Tibial artery (tissue), 4 donors: ENCODE data around the gene SIX3.

ENCODE experiments used
- DNase-seq, 2 donors: peaks; one replicate each; pipeline ENCODE4 v3.0.0-alpha.2; 2019
- H3K27ac ChIP-seq, 2 donors: fragments of 200-600 bp; sonication (generic) in 1 of 2; 1 replicate in 1 of 2; 2 replicates in 1 of 2; pipeline ENCODE4 v1.5.1; 2018 to 2019; ENCODE audit warnings: mild to moderate bottlenecking in 1 of 2
- H3K27me3 ChIP-seq, 2 donors: fragments of 200-600 bp; sonication (generic) in 1 of 2; one replicate each; pipeline versions ENCODE4 v1.5.1 to v1.6.0; 2016 to 2019
- H3K36me3 ChIP-seq, 3 donors: fragments of 200-600 bp; sonication (generic) in 2 of 3; one replicate each; pipeline ENCODE4 v1.5.1; 2016 to 2019; ENCODE audit warnings: mild to moderate bottlenecking in 2 of 3
- H3K4me1 ChIP-seq, 4 donors: fragments of 200-600 bp; sonication (generic) in 2 of 4; 1 replicate in 3 of 4; 2 replicates in 1 of 4; pipeline ENCODE4 v1.5.1; 2016 to 2019
- H3K4me3 ChIP-seq, 2 donors: fragments of 200-600 bp; sonication (generic) in 1 of 2; 1 replicate in 1 of 2; 2 replicates in 1 of 2; pipeline ENCODE4 v1.5.1; 2018 to 2019; ENCODE audit warnings: mild to moderate bottlenecking in 2 of 2
- H3K9me3 ChIP-seq, 3 donors: fragments of 200-600 bp; sonication (generic) in 1 of 3; one replicate each; pipeline ENCODE4 v1.5.1; 2016 to 2019
- CTCF ChIP-seq, 2 experiments: fragments of 200-600 bp in 1 of 2; fragments of 450-650 bp in 1 of 2; IDR thresholded peaks; one replicate each; pipeline ENCODE4 v1.5.1; 2017 to 2019; ENCODE audit warnings: antibody characterized with exemption in 2 of 2, mild to moderate bottlenecking in 1 of 2, moderate library complexity in 1 of 2
- intact Hi-C: fragments of 100-400 bp; cut with DNase I; formaldehyde crosslinking; loops from one replicate; pipeline ENCODE4 v1.15.0; 2023; ENCODE audit warnings: low total_unique reads

The SIX3 gene

GRCh38 chr2:44942304-44943030 lies 965 bp downstream of the SIX3 start:
- H3K4me3 ChIP-seq: peak overlapping the region; percentile 37 to 44
- H3K27me3 ChIP-seq: peaks cover 0 to 96% of the 10 kb centered on the region in 2 donors
- H3K27ac ChIP-seq: no peak overlapping the region
- H3K36me3 ChIP-seq: no peaks in the 10 kb centered on the region
- H3K4me1 ChIP-seq: peaks cover 0 to 57% (median 48%) of the 10 kb centered on the region in 4 donors
- TF ChIP-seq CTCF (IDR thresholded peaks at IDR 0.05): no peak
- no peaks in the 10 kb centered on the region for H3K9me3 ChIP-seq
- intact Hi-C loops: no loop called here
- no peak for DNase-seq

GRCh38 chr2:44943031-44943692 lies 1.7 kb downstream of the SIX3 start:
- no peaks in the 10 kb centered on the region for H3K36me3 ChIP-seq
- peaks cover 0 to 50% (median 42%) of the 10 kb centered on the region in 4 donors for H3K4me1 ChIP-seq
- no peak for DNase-seq
- H3K27me3 ChIP-seq: peaks cover 0 to 96% of the 10 kb centered on the region in 2 donors
- H3K9me3 ChIP-seq: no peaks in the 10 kb centered on the region
- TF ChIP-seq CTCF (IDR thresholded peaks at IDR 0.05): no peak
- H3K27ac ChIP-seq: no peak overlapping the region
- H3K4me3 ChIP-seq: peak overlapping the region in 1 of 2 donors; percentile 44
- intact Hi-C loops: no loop called here

GRCh38 chr2:44943693-44944101 lies 2.2 kb downstream of the SIX3 start:
- H3K27ac ChIP-seq: no peak overlapping the region
- no peaks in the 10 kb centered on the region for H3K36me3 ChIP-seq
- intact Hi-C loops: no loop called here
- no peak overlapping the region for H3K4me3 ChIP-seq
- H3K9me3 ChIP-seq: no peaks in the 10 kb centered on the region
- TF ChIP-seq CTCF (IDR thresholded peaks at IDR 0.05): no peak
- H3K4me1 ChIP-seq: peaks cover 0 to 45% (median 37%) of the 10 kb centered on the region in 4 donors
- peaks cover 0 to 96% of the 10 kb centered on the region in 2 donors for H3K27me3 ChIP-seq
- no peak for DNase-seq

GRCh38 chr2:44944102-44944951 lies 2.8 kb downstream of the SIX3 start:
- Histone ChIP-seq H3K4me1 (peaks cover 0 to 40% (median 31%) of the 10 kb centered on the region in 4 donors), H3K4me3 (peak overlapping the region; percentile 14 to 36), H3K27ac (no peak overlapping the region), H3K27me3 (peaks cover 0 to 96% of the 10 kb centered on the region in 2 donors), H3K36me3 (no peaks in the 10 kb centered on the region), H3K9me3 (no peaks in the 10 kb centered on the region)
- no peak for DNase-seq
- intact Hi-C loops: no loop called here
- no peak for TF ChIP-seq CTCF (IDR thresholded peaks at IDR 0.05)

- Histone ChIP-seq H3K4me3 (no peak overlapping the region), H3K4me1 (peaks cover 0 to 47% (median 33%) of the 10 kb centered on the region in 4 donors), H3K36me3 (no peaks in the 10 kb centered on the region), H3K27me3 (peaks cover 0 to 95% of the 10 kb centered on the region in 2 donors), H3K27ac (no peak overlapping the region), H3K9me3 (no peaks in the 10 kb centered on the region)
- intact Hi-C loops: no loop called here
- DNase-seq: no peak
- TF ChIP-seq CTCF (IDR thresholded peaks at IDR 0.05): no peak
These were observed 3.6 kb downstream of the SIX3 start for GRCh38 chr2:44944952-44945612.
